Bronchial epithelial cell (primary cell): Measurements from ENCODE around the gene UBE2D2. TPM values are rescaled to one million over a fixed set of nuclear protein-coding genes. Genes with fewer than 3 reads are reported as not detected.

Experiments
- DNase-seq: peaks from one replicate; pipeline ENCODE4 v3.0.0-alpha.2; 2010; ENCODE audit warnings: low read depth
- FAIRE-seq: peaks from 2 replicates; lab custom pipeline; 2011; peaks lifted over from hg19 to GRCh38; lab: Jason Lieb, UNC
- H3K27me3 ChIP-seq: 2 replicates; pipeline ENCODE4 v1.5.1; 2011; ENCODE audit warnings: low read length; ENCODE audit not compliant: control insufficient read depth, insufficient read depth
- H3K36me3 ChIP-seq: 2 replicates; pipeline ENCODE4 v1.5.1; 2011; ENCODE audit warnings: low read length; ENCODE audit not compliant: control insufficient read depth, insufficient read depth
- H3K4me3 ChIP-seq: 2 replicates; pipeline ENCODE4 v1.5.1; 2011; ENCODE audit warnings: mild to moderate bottlenecking, low read depth, low read length, control low read depth
- CTCF ChIP-seq: IDR thresholded peaks from 2 replicates; pipeline ENCODE4 v1.5.1; 2011; ENCODE audit warnings: mild to moderate bottlenecking, moderate library complexity, low read length, control low read depth, inconsistent platforms; ENCODE audit not compliant: insufficient read depth, severe bottlenecking
- total RNA-seq: library from RNA; depleted of rRNA; stranded (reverse); fragments of >200 nt; gene quantifications from 2 replicates; pipeline ENCODE4 v1.2.1, GENCODE V29; 2014

Gene UBE2D2
- total RNA-seq, 1 donor from 2014 or later, result 52.1 TPM

GRCh38 chr5:139638736-139639618 is 77.8 kb downstream of the UBE2D2 start:
- no peaks in the 10 kb centered on the region for H3K36me3 ChIP-seq
- FAIRE-seq (no peak), DNase-seq (no peak)
- TF ChIP-seq CTCF, result no peak
- no peaks in the 10 kb centered on the region for H3K27me3 ChIP-seq
- no peak overlapping the region for H3K4me3 ChIP-seq

- Histone ChIP-seq H3K36me3 (no peaks in the 10 kb centered on the region), H3K4me3 (no peak overlapping the region), H3K27me3 (no peaks in the 10 kb centered on the region)
- FAIRE-seq (no peak), DNase-seq (no peak)
- TF ChIP-seq CTCF, result no peak
Measured at GRCh38 chr5:139639619-139640380, 78.7 kb downstream of the UBE2D2 start.

- Histone ChIP-seq H3K36me3 (no peaks in the 10 kb centered on the region), H3K27me3 (no peaks in the 10 kb centered on the region), H3K4me3 (no peak overlapping the region)
- TF ChIP-seq CTCF, result no peak
- no peak for FAIRE-seq
- DNase-seq, result no peak
Measured at GRCh38 chr5:139640421-139641115, 79.4 kb downstream of the UBE2D2 start.

- Histone ChIP-seq H3K4me3 (no peak overlapping the region), H3K27me3 (no peaks in the 10 kb centered on the region), H3K36me3 (no peaks in the 10 kb centered on the region)
- FAIRE-seq, result no peak
- TF ChIP-seq CTCF, result no peak
- no peak for DNase-seq
Measured at GRCh38 chr5:139641116-139642080, 80.3 kb downstream of the UBE2D2 start.

GRCh38 chr5:139642213-139642612 is 81.1 kb downstream of the UBE2D2 start:
- FAIRE-seq, result no peak
- no peak overlapping the region for H3K4me3 ChIP-seq
- no peak for TF ChIP-seq CTCF
- no peak for DNase-seq
- no peaks in the 10 kb centered on the region for H3K27me3 ChIP-seq
- H3K36me3 ChIP-seq, result no peaks in the 10 kb centered on the region
